Measurements from ENCODE around the gene LIMK1.

- TF ChIP-seq, protein P1, sequence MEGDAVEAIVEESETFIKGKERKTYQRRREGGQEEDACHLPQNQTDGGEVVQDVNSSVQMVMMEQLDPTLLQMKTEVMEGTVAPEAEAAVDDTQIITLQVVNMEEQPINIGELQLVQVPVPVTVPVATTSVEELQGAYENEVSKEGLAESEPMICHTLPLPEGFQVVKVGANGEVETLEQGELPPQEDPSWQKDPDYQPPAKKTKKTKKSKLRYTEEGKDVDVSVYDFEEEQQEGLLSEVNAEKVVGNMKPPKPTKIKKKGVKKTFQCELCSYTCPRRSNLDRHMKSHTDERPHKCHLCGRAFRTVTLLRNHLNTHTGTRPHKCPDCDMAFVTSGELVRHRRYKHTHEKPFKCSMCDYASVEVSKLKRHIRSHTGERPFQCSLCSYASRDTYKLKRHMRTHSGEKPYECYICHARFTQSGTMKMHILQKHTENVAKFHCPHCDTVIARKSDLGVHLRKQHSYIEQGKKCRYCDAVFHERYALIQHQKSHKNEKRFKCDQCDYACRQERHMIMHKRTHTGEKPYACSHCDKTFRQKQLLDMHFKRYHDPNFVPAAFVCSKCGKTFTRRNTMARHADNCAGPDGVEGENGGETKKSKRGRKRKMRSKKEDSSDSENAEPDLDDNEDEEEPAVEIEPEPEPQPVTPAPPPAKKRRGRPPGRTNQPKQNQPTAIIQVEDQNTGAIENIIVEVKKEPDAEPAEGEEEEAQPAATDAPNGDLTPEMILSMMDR (IDR thresholded peaks at IDR 0.05; ENCODE audit: low read length), result no peak
- no peak for TF ChIP-seq EZH2 (optimal IDR thresholded peaks at IDR 0.05; ENCODE audit: low read depth, low read length)
Measured at GRCh38 chr7:74093671-74094223, 10.1 kb downstream of the LIMK1 start.
